ENCODE data around the gene CACNA1G.

Gene CACNA1G

DNA sequence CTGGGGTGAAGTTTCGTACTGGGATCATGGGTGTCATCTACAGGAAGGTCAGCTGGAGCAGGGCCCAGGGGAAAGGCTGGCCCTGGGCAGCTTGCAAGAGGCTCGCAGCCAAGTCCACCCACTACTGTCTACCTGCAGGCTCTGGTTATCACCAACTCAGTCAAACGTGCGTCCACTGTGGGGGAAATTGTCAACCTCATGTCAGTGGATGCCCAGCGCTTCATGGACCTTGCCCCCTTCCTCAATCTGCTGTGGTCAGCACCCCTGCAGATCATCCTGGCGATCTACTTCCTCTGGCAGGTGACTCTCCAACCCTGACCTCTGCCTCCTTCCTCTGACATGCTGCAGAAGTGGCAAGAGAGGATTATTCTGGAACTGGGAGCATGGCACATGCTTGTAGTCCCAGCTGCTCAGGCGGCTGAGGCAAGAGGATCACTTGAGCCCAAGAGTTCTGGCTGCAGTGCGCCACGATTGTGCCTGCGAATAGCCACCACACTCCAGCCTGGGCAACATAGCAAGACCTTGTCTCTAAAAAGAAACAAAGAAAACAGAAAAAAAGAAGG lies 103.4 kb downstream of the CACNA1G start:
- no peaks in the 10 kb centered on the region for H3K36me3 Mint-ChIP-seq (ENCODE audit: insufficient read depth)
- no peak overlapping the region for H3K4me3 Mint-ChIP-seq
- DNase-seq (no peak), ATAC-seq (replicated peaks) (no peak)
- H3K27ac Mint-ChIP-seq: no peak overlapping the region
- no peaks in the 10 kb centered on the region for H3K9me3 Mint-ChIP-seq
- H3K4me1 Mint-ChIP-seq (ENCODE audit: low read depth in 2 of 2): peaks cover 3% of the 10 kb centered on the region in 2 donors
- peaks cover 13 to 15% of the 10 kb centered on the region in 2 donors for H3K27me3 Mint-ChIP-seq

DNA sequence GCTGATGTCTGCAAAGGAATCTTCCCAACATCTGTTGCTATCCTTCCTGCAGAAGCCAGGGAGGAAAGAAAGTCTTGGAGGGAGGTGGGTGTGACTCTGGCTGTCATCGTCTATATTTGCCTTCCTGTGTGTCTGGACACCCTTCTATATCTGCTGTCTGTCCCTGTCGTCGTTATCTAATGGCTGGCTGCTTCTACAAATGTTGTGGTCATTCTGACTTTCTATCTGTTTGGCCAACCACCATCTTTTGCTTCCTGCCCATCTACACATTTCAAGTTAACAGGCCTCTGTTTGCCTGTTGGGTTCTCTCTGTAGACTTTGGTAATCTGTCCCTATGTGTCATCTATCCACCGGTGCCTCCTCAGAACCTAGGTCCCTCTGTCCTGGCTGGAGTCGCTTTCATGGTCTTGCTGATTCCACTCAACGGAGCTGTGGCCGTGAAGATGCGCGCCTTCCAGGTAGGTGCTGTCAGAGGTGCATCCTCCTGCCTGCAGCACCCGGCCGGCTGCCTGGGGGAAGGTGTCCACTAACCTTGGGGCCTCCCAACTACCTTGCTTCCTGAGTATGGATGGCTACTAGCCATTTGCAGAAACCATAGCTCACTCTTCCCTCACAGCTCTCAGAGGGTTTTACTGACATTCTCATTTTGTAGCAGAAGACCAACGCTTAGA lies 104.4 kb downstream of the CACNA1G start:
- no peaks in the 10 kb centered on the region for H3K9me3 Mint-ChIP-seq
- DNase-seq (no peak), ATAC-seq (replicated peaks) (no peak)
- peaks cover 13% of the 10 kb centered on the region in 2 donors for H3K27me3 Mint-ChIP-seq
- H3K27ac Mint-ChIP-seq: no peak overlapping the region
- no peaks in the 10 kb centered on the region for H3K36me3 Mint-ChIP-seq (ENCODE audit: insufficient read depth)
- H3K4me3 Mint-ChIP-seq: no peak overlapping the region
- peaks cover 3% of the 10 kb centered on the region in 2 donors for H3K4me1 Mint-ChIP-seq (ENCODE audit: low read depth in 2 of 2)

DNA sequence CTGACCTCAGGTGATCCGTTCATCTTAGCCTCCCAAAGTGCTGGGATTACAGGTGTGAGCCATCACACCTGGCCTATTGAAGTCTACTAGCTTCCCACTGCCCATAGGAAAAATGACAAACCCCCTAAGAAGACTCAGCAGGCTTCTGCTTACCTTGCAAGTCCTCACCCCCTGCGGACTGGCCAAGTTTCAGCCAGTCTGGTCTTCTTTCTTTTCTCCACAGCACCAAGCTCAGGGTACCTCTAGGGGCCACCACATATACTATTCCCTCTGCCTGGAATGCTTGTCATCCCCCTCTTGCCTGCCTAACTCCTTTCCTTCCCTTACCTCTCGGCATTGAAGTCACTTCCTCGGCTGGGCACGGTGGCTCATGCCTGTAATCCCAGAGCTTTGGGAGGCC lies 105.3 kb downstream of the CACNA1G start:
- H3K4me3 Mint-ChIP-seq: no peak overlapping the region
- DNase-seq: no peak
- H3K9me3 Mint-ChIP-seq: no peaks in the 10 kb centered on the region
- ATAC-seq (replicated peaks): no peak
- no peak overlapping the region for H3K27ac Mint-ChIP-seq
- peaks cover 3% of the 10 kb centered on the region in 2 donors for H3K4me1 Mint-ChIP-seq (ENCODE audit: low read depth in 2 of 2)
- H3K27me3 Mint-ChIP-seq: peaks cover 6 to 8% of the 10 kb centered on the region in 2 donors
- no peaks in the 10 kb centered on the region for H3K36me3 Mint-ChIP-seq (ENCODE audit: insufficient read depth)

DNA sequence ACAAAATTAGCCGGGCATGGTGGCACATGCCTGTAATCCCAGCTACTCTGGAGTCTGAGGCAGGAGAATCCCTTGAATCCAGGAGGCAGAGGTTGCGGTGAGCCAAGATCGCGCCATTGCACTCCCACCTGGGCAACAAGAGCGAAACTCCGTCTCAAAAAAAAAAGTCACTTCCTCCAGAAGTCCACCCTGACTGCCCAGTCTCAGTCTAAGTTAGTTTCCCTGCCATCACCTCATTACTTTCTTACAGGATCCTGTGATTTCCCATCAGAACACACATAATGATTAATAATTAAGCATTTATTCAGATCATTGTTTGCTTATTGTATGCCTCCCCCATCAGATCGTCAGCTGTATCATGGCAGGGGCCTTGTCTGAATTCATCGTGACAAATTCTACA lies 105.8 kb downstream of the CACNA1G start:
- Mint-ChIP-seq H3K36me3 (ENCODE audit: insufficient read depth) (no peaks in the 10 kb centered on the region), H3K27ac (no peak overlapping the region)

DNA sequence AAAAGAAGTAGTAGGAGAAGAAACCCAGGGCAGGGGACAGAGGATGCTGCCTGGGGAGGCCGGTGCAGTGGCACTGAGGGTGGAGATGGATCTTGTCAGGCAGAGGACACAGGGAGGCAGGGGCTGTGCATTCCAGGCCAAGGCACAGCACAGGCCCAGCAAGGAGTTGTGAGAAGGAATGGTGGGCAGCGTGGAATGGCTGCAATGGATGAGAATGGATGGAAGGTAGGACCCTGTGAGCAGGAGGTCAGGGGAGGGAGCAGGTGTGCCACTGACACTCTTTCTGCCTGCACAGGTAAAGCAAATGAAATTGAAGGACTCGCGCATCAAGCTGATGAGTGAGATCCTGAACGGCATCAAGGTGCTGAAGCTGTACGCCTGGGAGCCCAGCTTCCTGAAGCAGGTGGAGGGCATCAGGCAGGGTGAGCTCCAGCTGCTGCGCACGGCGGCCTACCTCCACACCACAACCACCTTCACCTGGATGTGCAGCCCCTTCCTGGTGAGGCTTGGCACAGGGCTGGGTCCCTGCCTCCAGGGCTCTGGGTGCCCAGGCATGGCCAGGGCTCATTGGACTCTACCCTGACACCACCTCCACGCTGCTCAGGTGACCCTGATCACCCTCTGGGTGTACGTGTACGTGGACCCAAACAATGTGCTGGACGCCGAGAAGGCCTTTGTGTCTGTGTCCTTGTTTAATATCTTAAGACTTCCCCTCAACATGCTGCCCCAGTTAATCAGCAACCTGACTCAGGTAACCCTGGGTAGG lies 106.9 kb downstream of the CACNA1G start:
- Mint-ChIP-seq H3K9me3 (no peaks in the 10 kb centered on the region), H3K4me1 (ENCODE audit: low read depth in 2 of 2) (no peaks in the 10 kb centered on the region), H3K27me3 (no peaks in the 10 kb centered on the region), H3K4me3 (no peak overlapping the region), H3K27ac (no peak overlapping the region), H3K36me3 (ENCODE audit: insufficient read depth) (no peaks in the 10 kb centered on the region)
- DNase-seq: no peak
- ATAC-seq (replicated peaks): no peak

More for the DNA sequence above, 105.8 kb downstream of the CACNA1G start:
- ATAC-seq (replicated peaks) (no peak), DNase-seq (no peak)
- Mint-ChIP-seq H3K4me1 (ENCODE audit: low read depth in 2 of 2) (peaks cover 3% of the 10 kb centered on the region in 2 donors), H3K27me3 (peaks cover under 1 to 6% of the 10 kb centered on the region in 2 donors), H3K4me3 (no peak overlapping the region), H3K9me3 (no peaks in the 10 kb centered on the region)

DNA sequence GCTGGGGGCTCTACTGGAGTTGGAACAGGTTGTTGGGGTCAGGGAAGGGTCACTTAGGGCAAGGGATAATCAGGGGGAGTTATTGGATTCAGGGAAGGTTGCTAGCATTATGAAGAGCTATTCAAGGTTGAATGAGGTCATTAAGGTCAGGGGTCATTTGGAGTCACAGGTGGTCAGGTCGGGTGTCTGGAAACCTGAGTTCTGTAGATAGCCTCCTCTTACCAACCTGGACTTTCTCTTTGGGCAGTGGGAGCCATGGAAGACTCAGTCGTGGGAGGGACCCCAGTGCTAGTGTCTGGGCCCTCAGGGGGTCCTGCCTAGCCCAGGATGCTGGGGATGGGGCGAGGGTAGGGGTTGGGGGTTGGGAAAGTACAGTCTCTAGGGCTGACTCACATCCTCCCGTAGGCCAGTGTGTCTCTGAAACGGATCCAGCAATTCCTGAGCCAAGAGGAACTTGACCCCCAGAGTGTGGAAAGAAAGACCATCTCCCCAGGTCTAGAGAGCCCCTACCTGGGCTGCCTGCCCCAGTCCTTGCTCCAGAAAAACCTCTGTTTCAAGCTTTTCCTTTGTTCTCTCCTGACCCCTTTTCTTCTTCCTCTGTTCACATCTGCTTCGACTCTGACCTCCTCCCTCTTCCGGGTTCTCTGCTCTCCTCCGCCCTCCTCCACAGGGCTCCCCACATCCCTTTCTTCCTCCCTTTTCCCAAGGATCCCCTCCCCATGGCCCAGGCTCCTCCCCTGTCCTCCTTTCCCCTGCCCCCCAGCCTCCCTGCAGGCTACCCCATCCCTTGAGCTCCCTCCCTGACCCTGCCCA lies 107.7 kb downstream of the CACNA1G start:
- ATAC-seq (replicated peaks) (no peak), DNase-seq (no peak)
- H3K4me3 Mint-ChIP-seq: no peak overlapping the region
- H3K36me3 Mint-ChIP-seq (ENCODE audit: insufficient read depth): no peaks in the 10 kb centered on the region
- no peaks in the 10 kb centered on the region for H3K4me1 Mint-ChIP-seq (ENCODE audit: low read depth in 2 of 2)
- H3K27ac Mint-ChIP-seq: no peak overlapping the region
- no peaks in the 10 kb centered on the region for H3K9me3 Mint-ChIP-seq
- no peaks in the 10 kb centered on the region for H3K27me3 Mint-ChIP-seq

DNA sequence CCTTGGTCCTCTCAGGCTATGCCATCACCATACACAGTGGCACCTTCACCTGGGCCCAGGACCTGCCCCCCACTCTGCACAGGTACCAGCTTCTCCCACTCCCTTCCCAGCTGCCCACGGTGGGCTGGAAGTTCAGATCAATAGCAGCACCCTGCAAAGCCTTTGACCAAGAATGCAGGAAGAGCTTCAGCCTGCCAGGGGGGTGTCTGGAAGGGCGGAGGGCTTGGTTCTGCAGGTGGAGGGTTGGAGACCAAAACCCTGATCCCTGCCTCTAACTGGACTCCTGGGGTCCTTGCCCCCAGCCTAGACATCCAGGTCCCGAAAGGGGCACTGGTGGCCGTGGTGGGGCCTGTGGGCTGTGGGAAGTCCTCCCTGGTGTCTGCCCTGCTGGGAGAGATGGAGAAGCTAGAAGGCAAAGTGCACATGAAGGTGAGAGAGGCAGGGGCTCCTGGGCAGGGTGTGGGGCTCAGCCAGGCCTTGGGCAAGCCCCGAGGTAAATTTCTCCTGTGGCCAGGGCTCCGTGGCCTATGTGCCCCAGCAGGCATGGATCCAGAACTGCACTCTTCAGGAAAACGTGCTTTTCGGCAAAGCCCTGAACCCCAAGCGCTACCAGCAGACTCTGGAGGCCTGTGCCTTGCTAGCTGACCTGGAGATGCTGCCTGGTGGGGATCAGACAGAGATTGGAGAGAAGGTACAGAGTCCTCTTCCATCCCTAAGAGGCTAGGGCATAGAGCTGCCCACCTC lies 108.5 kb downstream of the CACNA1G start:
- Mint-ChIP-seq H3K9me3 (no peaks in the 10 kb centered on the region), H3K27me3 (no peaks in the 10 kb centered on the region), H3K4me3 (no peak overlapping the region), H3K27ac (no peak overlapping the region), H3K36me3 (ENCODE audit: insufficient read depth) (no peaks in the 10 kb centered on the region), H3K4me1 (ENCODE audit: low read depth in 2 of 2) (no peaks in the 10 kb centered on the region)
- no peak for DNase-seq
- ATAC-seq (replicated peaks): no peak

DNA sequence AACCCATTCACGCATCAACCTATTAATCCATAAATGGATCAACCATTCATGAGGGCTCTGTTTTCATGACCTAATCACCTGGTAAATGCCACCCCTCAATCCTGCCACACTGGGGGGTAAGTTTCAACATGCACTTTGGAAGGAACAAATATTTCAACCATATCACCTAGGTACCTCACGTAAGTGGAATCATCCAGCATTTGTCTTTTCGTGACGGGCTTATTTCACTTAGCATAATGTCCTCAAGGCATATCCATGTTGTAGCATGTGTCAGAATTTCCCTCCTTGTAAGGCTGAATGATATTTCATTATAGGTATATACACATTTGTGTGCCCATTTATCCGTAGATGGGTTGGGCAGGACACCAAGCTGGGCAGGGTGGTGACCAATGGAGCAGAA lies 111.6 kb downstream of the CACNA1G start:
- Mint-ChIP-seq H3K4me3 (no peak overlapping the region), H3K27ac (no peak overlapping the region), H3K9me3 (no peaks in the 10 kb centered on the region), H3K4me1 (ENCODE audit: low read depth in 2 of 2) (no peaks in the 10 kb centered on the region), H3K36me3 (ENCODE audit: insufficient read depth) (no peaks in the 10 kb centered on the region), H3K27me3 (peaks cover 5 to 14% of the 10 kb centered on the region in 2 donors)
- DNase-seq (no peak), ATAC-seq (replicated peaks) (no peak)

DNA sequence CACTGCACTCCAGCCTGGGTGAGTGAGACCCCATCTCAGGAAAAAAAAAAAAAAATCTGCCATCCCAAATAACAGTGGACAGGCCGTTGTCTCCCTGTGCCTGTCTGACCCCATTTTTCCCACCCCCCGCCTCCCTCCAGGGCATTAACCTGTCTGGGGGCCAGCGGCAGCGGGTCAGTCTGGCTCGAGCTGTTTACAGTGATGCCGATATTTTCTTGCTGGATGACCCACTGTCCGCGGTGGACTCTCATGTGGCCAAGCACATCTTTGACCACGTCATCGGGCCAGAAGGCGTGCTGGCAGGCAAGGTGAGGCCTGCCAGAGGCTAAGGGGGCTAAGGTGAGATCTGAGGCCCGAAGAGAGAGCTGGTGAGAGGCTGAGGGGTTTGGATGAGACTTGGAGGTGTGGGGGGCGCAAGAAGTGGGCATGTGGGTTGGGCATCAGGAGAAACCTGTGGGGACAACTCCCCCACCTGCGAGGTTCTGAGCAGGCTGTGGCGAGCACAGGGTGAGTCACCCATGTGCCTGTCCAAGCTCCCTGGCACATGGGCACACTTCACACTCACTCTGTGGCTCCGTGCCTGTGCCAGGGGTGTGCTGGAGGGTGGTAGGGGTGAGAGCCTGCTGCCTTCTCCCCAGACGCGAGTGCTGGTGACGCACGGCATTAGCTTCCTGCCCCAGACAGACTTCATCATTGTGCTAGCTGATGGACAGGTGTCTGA lies 112.5 kb downstream of the CACNA1G start:
- H3K4me1 Mint-ChIP-seq (ENCODE audit: low read depth in 2 of 2): no peaks in the 10 kb centered on the region
- no peak overlapping the region for H3K4me3 Mint-ChIP-seq
- ATAC-seq (replicated peaks) (no peak), DNase-seq (no peak)
- H3K9me3 Mint-ChIP-seq: no peaks in the 10 kb centered on the region
- H3K36me3 Mint-ChIP-seq (ENCODE audit: insufficient read depth): no peaks in the 10 kb centered on the region
- H3K27ac Mint-ChIP-seq: no peak overlapping the region
- H3K27me3 Mint-ChIP-seq: peaks cover 7 to 23% of the 10 kb centered on the region in 2 donors

DNA sequence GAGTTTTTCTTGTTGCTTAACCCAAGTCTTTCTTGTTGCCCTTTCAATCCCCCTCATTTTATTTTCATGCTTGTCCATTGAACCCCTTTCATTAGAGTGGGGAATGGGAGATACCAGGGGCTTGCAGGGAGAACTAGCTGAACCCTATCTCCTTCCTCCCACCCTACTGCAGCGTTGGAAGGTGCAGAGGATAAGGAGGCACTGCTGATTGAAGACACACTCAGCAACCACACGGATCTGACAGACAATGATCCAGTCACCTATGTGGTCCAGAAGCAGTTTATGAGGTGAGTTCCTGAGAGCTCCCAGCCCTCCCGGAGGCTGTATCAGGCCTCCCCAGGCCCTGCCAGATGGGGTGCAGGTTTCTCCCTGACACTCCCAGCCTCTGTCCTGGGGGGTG lies 114.7 kb downstream of the CACNA1G start:
- H3K36me3 Mint-ChIP-seq (ENCODE audit: insufficient read depth): no peaks in the 10 kb centered on the region
- H3K27ac Mint-ChIP-seq: no peak overlapping the region
- no peaks in the 10 kb centered on the region for H3K4me1 Mint-ChIP-seq (ENCODE audit: low read depth in 2 of 2)
- H3K27me3 Mint-ChIP-seq: peaks cover 22 to 40% of the 10 kb centered on the region in 2 donors
- DNase-seq (no peak), ATAC-seq (replicated peaks) (no peak)
- no peak overlapping the region for H3K4me3 Mint-ChIP-seq
- H3K9me3 Mint-ChIP-seq: no peaks in the 10 kb centered on the region

DNA sequence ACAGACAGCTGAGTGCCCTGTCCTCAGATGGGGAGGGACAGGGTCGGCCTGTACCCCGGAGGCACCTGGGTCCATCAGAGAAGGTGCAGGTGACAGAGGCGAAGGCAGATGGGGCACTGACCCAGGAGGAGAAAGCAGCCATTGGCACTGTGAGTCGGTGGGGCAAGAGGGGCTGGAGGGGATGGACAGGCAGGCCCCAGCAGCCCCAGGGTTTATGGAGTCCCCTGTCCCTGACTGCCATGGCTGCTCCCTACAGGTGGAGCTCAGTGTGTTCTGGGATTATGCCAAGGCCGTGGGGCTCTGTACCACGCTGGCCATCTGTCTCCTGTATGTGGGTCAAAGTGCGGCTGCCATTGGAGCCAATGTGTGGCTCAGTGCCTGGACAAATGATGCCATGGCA lies 115.1 kb downstream of the CACNA1G start:
- no peaks in the 10 kb centered on the region for H3K4me1 Mint-ChIP-seq (ENCODE audit: low read depth in 2 of 2)
- no peak for ATAC-seq (replicated peaks)
- H3K4me3 Mint-ChIP-seq: no peak overlapping the region
- no peak for DNase-seq
- H3K27me3 Mint-ChIP-seq: peaks cover 27 to 45% of the 10 kb centered on the region in 2 donors
- H3K36me3 Mint-ChIP-seq (ENCODE audit: insufficient read depth): no peaks in the 10 kb centered on the region
- H3K27ac Mint-ChIP-seq: no peak overlapping the region
- no peaks in the 10 kb centered on the region for H3K9me3 Mint-ChIP-seq

DNA sequence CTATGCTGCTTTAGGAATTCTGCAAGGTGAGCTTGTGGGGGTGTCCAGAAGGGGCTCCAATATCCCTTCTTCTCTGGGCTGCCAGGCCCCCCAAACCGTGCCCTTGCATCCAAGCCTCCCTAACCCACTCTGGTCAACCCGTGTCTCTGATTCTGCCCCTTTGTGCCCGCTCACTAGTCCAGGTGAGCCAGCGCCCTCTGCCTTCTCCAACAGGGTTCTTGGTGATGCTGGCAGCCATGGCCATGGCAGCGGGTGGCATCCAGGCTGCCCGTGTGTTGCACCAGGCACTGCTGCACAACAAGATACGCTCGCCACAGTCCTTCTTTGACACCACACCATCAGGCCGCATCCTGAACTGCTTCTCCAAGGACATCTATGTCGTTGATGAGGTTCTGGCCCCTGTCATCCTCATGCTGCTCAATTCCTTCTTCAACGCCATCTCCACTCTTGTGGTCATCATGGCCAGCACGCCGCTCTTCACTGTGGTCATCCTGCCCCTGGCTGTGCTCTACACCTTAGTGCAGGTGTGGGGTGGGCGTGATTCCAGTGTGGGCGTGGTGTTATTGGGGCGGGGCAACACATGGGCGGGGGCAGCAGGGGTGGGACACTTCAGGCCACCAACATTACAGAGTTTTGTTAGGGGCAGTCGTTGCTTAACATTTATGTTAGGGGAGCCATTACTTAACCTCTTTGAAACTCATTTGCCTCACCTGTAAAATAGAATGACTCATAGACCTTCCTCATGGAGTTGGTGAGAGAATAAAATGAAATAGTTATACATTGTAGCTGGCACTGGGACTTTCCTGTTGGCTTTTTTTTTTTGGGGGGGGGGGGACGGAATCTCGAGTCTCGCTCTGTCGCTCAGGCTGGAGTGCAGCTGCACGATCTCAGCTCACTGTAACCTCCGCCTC lies 115.8 kb downstream of the CACNA1G start:
- Mint-ChIP-seq H3K9me3 (no peaks in the 10 kb centered on the region), H3K27ac (no peak overlapping the region), H3K36me3 (ENCODE audit: insufficient read depth) (no peaks in the 10 kb centered on the region), H3K4me3 (no peak overlapping the region), H3K27me3 (peaks cover 34 to 52% of the 10 kb centered on the region in 2 donors), H3K4me1 (ENCODE audit: low read depth in 2 of 2) (peaks cover 3% of the 10 kb centered on the region in 2 donors)
- ATAC-seq (replicated peaks) (no peak), DNase-seq (no peak)
